ENCODE results near the gene DMRTA2. TPM values are rescaled to one million over a fixed set of nuclear protein-coding genes. Genes with fewer than 3 reads are reported as not detected.

DMRTA2 gene
- total and polyA plus RNA-seq, 2 donors (not counting 3 experiments of a cell fraction or from before 2014, with no cell fraction given), result not detected

DNA sequence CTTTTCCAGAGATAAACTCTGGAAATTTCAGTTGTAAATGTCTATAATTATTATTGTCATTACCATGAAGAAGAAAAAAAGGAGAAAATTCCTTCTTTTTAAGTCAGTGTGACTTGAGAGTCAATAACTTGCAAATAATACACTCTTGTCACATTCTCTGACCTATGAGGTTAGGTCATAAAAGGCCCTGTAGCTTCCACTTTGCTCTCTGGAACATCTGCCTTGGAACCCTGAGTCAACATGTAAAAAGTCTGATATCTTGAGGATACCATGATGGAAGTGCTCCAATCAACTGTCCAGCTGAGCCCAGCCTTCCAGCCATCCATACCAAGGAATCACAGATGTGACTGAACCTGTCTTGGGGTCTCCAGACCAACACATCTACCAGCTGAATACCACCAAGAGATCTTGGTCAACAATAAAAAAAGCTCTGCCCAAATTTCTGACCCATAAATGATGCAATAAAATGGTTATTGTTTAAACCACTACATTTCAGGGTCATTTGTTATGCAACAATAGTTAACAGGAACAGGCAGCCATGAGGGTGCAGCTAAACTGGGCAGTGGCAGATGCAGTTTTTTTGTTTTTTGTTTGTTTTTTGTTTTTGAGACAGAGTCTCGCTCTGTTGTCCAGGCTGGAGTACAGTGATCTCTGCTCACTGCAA is 10.3 kb downstream of the DMRTA2 start:
- BruUV-seq (replicated peaks), result no TSS peak
- dilution Hi-C loops (cut with MboI; ENCODE audit: extremely low pct_ligation_motif_present, low sequenced_read_pairs), result no loop called here
- H3K79me2 ChIP-seq (ENCODE audit: control insufficient read depth, insufficient read depth, low read length), result no peaks in the 10 kb centered on the region
- H3K9me1 ChIP-seq (replicated peaks; ENCODE audit: control insufficient read depth, extremely low read depth, insufficient read depth, low read length), result no peaks in the 10 kb centered on the region
- no peaks in the 10 kb centered on the region for H3K4me1 ChIP-seq (ENCODE audit: control insufficient read depth, extremely low read depth, insufficient read depth, low read length)
- ChIA-PET POLR2A (no interaction called here), CTCF (interaction anchor here (1.0 to 1.2 kb wide), 5 partner anchors 9 to 190 kb away, joined by 3 to 4 read pairs (median 3); no protein-coding TSS in a partner anchor)
- intact Hi-C loops (cut with micrococcal nuclease), result no loop called here
- H4K20me1 ChIP-seq (replicated peaks; ENCODE audit: control insufficient read depth, extremely low read depth, insufficient read depth, low read length), result no peaks in the 10 kb centered on the region
- no peaks in the 10 kb centered on the region for H3K9me3 ChIP-seq (replicated peaks; ENCODE audit: control insufficient read depth, insufficient read depth, low read length)
- DNase-seq (ENCODE audit: low read depth, low spot score) (no peak), FAIRE-seq (no peak)
- no peak overlapping the region for H2AFZ ChIP-seq (ENCODE audit: low read depth, low read length)
- no peak overlapping the region for H3K4me3 ChIP-seq (replicated peaks in 1 of 3; ENCODE audit: insufficient read depth in 1 of 3, low read depth in 1 of 3, low read length in 3 of 3)
- no peak overlapping the region for H3K4me2 ChIP-seq (ENCODE audit: insufficient read depth, low read length)
- H3K27me3 ChIP-seq (ENCODE audit: control insufficient read depth in 2 of 2, insufficient read depth in 2 of 2, low read length in 2 of 2), result peaks cover 46 to 51% of the 10 kb centered on the region in 2 experiments
- no peak for TF ChIP-seq POLR2A (IDR thresholded peaks at IDR 0.05; ENCODE audit: low read depth, low read length)
- TF ChIP-seq POLR2AphosphoS5 (IDR thresholded peaks at IDR 0.05; ENCODE audit: insufficient read depth, low read depth, low read length), result no peak
- no peak overlapping the region for H3K9ac ChIP-seq (replicated peaks; ENCODE audit: extremely low read depth, insufficient read depth, low read length)
- no peak overlapping the region for H3K27ac ChIP-seq (ENCODE audit: insufficient read depth, low read depth, low read length)
- no peaks in the 10 kb centered on the region for H3K36me3 ChIP-seq (ENCODE audit: control insufficient read depth in 2 of 2, extremely low read depth in 1 of 2, insufficient read depth in 2 of 2, low read length in 2 of 2)

DNA sequence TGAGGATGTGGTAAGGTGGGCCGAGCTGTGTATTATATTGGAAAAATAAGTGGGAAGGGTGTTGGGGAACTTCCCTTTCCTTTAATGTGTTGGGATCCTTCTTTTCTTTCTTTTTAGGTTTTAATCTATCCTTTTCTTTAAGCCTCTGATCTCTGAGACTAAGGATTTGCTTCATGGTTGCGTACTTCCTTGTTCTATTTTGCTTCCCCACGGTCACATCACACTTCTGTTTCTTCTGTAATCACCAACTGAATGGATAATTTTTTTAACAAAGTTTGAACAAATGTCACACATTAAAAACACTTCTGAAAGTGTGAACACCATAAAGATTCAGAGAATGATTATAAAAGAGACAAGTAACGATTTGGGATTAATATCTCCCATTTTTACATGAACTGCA is 17.4 kb downstream of the DMRTA2 start:
- POLR2A ChIA-PET, result no interaction called here
- no peaks in the 10 kb centered on the region for H3K79me2 ChIP-seq (ENCODE audit: control insufficient read depth, insufficient read depth, low read length)
- BruUV-seq (replicated peaks), result no TSS peak
- no peaks in the 10 kb centered on the region for H4K20me1 ChIP-seq (replicated peaks; ENCODE audit: control insufficient read depth, extremely low read depth, insufficient read depth, low read length)
- FAIRE-seq, result no peak
- no peaks in the 10 kb centered on the region for H3K4me1 ChIP-seq (ENCODE audit: control insufficient read depth, extremely low read depth, insufficient read depth, low read length)
- H3K27ac ChIP-seq (ENCODE audit: insufficient read depth, low read depth, low read length), result no peak overlapping the region
- H3K9me3 ChIP-seq (replicated peaks; ENCODE audit: control insufficient read depth, insufficient read depth, low read length), result no peaks in the 10 kb centered on the region
- H2AFZ ChIP-seq (ENCODE audit: low read depth, low read length), result no peak overlapping the region
- peaks cover 3 to 6% of the 10 kb centered on the region in 2 experiments for H3K27me3 ChIP-seq (ENCODE audit: control insufficient read depth in 2 of 2, insufficient read depth in 2 of 2, low read length in 2 of 2)
- no peak overlapping the region for H3K4me2 ChIP-seq (ENCODE audit: insufficient read depth, low read length)
- TF ChIP-seq JUN (IDR thresholded peaks at IDR 0.05; ENCODE audit: borderline replicate concordance, insufficient read depth, insufficient read length, low read depth) (no peak), MYC (IDR thresholded peaks at IDR 0.05; ENCODE audit: low read depth, low read length) (no peak), GATA2 (IDR thresholded peaks at IDR 0.05; ENCODE audit: insufficient read depth, insufficient read length, low read depth, low read length) (no peak), POLR2AphosphoS5 (IDR thresholded peaks at IDR 0.05; ENCODE audit: insufficient read depth, low read depth, low read length) (no peak), EZH2 (IDR thresholded peaks at IDR 0.05; ENCODE audit: borderline replicate concordance, low read depth, low read length, severe bottlenecking) (no peak), FOS (IDR thresholded peaks at IDR 0.05; ENCODE audit: borderline replicate concordance, insufficient read depth, low read length) (no peak), CTCF (IDR thresholded peaks at IDR 0.05; ENCODE audit: extremely low read depth in 1 of 2, insufficient read depth in 1 of 2, low read depth in 1 of 2, low read length in 2 of 2) (no peak), POLR2A (IDR thresholded peaks at IDR 0.05; ENCODE audit: low read depth, low read length) (no peak)
- TF ChIP-seq, protein P1, sequence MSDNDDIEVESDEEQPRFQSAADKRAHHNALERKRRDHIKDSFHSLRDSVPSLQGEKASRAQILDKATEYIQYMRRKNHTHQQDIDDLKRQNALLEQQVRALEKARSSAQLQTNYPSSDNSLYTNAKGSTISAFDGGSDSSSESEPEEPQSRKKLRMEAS (IDR thresholded peaks at IDR 0.05; ENCODE audit: insufficient read depth, insufficient read length), result no peak
- intact Hi-C loops (cut with micrococcal nuclease) (no loop called here), dilution Hi-C loops (cut with MboI; ENCODE audit: extremely low pct_ligation_motif_present, low sequenced_read_pairs) (no loop called here)
- H3K9me1 ChIP-seq (replicated peaks; ENCODE audit: control insufficient read depth, extremely low read depth, insufficient read depth, low read length), result no peaks in the 10 kb centered on the region
- H3K4me3 ChIP-seq (replicated peaks in 1 of 3; ENCODE audit: insufficient read depth in 1 of 3, low read depth in 1 of 3, low read length in 3 of 3), result no peak overlapping the region
- CTCF ChIA-PET, result no interaction called here
- H3K9ac ChIP-seq (replicated peaks; ENCODE audit: extremely low read depth, insufficient read depth, low read length), result no peak overlapping the region
- DNase-seq (ENCODE audit: low read depth, low spot score), result no peak
- H3K36me3 ChIP-seq (ENCODE audit: control insufficient read depth in 2 of 2, extremely low read depth in 1 of 2, insufficient read depth in 2 of 2, low read length in 2 of 2), result no peaks in the 10 kb centered on the region

Data from endothelial cell of umbilical vein (primary cell).